Measurements from ENCODE around the gene KLF11.

GRCh38 chr2:10016802-10017258 is 26.5 kb upstream of the KLF11 start:
- TF ChIP-seq, protein P1, sequence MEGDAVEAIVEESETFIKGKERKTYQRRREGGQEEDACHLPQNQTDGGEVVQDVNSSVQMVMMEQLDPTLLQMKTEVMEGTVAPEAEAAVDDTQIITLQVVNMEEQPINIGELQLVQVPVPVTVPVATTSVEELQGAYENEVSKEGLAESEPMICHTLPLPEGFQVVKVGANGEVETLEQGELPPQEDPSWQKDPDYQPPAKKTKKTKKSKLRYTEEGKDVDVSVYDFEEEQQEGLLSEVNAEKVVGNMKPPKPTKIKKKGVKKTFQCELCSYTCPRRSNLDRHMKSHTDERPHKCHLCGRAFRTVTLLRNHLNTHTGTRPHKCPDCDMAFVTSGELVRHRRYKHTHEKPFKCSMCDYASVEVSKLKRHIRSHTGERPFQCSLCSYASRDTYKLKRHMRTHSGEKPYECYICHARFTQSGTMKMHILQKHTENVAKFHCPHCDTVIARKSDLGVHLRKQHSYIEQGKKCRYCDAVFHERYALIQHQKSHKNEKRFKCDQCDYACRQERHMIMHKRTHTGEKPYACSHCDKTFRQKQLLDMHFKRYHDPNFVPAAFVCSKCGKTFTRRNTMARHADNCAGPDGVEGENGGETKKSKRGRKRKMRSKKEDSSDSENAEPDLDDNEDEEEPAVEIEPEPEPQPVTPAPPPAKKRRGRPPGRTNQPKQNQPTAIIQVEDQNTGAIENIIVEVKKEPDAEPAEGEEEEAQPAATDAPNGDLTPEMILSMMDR (IDR thresholded peaks at IDR 0.05; ENCODE audit: poor library complexity, severe bottlenecking), result no peak
- TF ChIP-seq RAD21 (conservative IDR thresholded peaks at IDR 0.05), result no peak
- TF ChIP-seq EZH2 (IDR thresholded peaks at IDR 0.05; ENCODE audit: borderline replicate concordance, insufficient read depth, low read length, poor library complexity, severe bottlenecking), result no peak
- no peak for TF ChIP-seq EP300 (conservative IDR thresholded peaks at IDR 0.05; ENCODE audit: poor library complexity, severe bottlenecking)
- TF ChIP-seq POLR2AphosphoS5 (IDR thresholded peaks at IDR 0.05), result no peak
- no peak for TF ChIP-seq TAF1 (IDR thresholded peaks at IDR 0.05; ENCODE audit: low read depth)
- TF ChIP-seq SMC3 (conservative IDR thresholded peaks at IDR 0.05; ENCODE audit: poor library complexity), result no peak
- no peak for TF ChIP-seq REST (IDR thresholded peaks at IDR 0.05; ENCODE audit: borderline replicate concordance)
